Measurements from ENCODE around the gene KIAA1958. TPM values are rescaled to one million over a fixed set of nuclear protein-coding genes. Genes with fewer than 3 reads are reported as not detected.
A peak's percentile ranks its signal among the peaks of the same experiment; 100 is the strongest.

KIAA1958 gene
- polyA plus RNA-seq, 6 donors from 2014 or later: 2.0 to 5.3 (median 2.7) TPM; not detected in 1

- no peak for DNase-seq
- Mint-ChIP-seq H3K27me3 (no peaks in the 10 kb centered on the region), H3K27ac (peak overlapping the region in 1 of 6 donors; percentile 50), H3K4me1 (peaks cover 0 to 3% (median 0%) of the 10 kb centered on the region in 3 donors), H3K36me3 (no peaks in the 10 kb centered on the region), H3K9me3 (no peaks in the 10 kb centered on the region), H3K4me3 (peak overlapping the region in 1 of 8 donors; percentile 75)
- ATAC-seq (ENCODE audit: low read depth in 2 of 2): no peak
Observed at GRCh38 chr9:112555844-112556482, 69.3 kb downstream of the KIAA1958 start.

GRCh38 chr9:112556497-112557442 is 70.1 kb downstream of the KIAA1958 start:
- Mint-ChIP-seq H3K4me3 (peak overlapping the region in 1 of 8 donors; percentile 75), H3K9me3 (no peaks in the 10 kb centered on the region), H3K4me1 (peaks cover 0 to 3% (median 0%) of the 10 kb centered on the region in 3 donors), H3K36me3 (no peaks in the 10 kb centered on the region), H3K27me3 (no peaks in the 10 kb centered on the region), H3K27ac (no peak overlapping the region)
- DNase-seq (no peak), ATAC-seq (ENCODE audit: low read depth in 2 of 2) (no peak)

GRCh38 chr9:112558476-112558875 is 71.8 kb downstream of the KIAA1958 start:
- peaks cover 2 to 6% (median 3%) of the 10 kb centered on the region in 3 donors for H3K4me1 Mint-ChIP-seq
- no peak overlapping the region for H3K4me3 Mint-ChIP-seq
- H3K36me3 Mint-ChIP-seq: no peaks in the 10 kb centered on the region
- H3K27me3 Mint-ChIP-seq: no peaks in the 10 kb centered on the region
- DNase-seq: no peak
- no peak overlapping the region for H3K27ac Mint-ChIP-seq
- peaks cover 0 to 3% (median 0%) of the 10 kb centered on the region in 7 donors for H3K9me3 Mint-ChIP-seq
- no peak for ATAC-seq (ENCODE audit: low read depth in 2 of 2)

GRCh38 chr9:112558978-112559377 is 72.4 kb downstream of the KIAA1958 start:
- Mint-ChIP-seq H3K4me3 (no peak overlapping the region), H3K9me3 (peaks cover 0 to 8% (median 0%) of the 10 kb centered on the region in 7 donors), H3K27ac (peak overlapping the region in 1 of 6 donors; percentile 49), H3K36me3 (no peaks in the 10 kb centered on the region), H3K27me3 (no peaks in the 10 kb centered on the region), H3K4me1 (peaks cover 2 to 6% (median 3%) of the 10 kb centered on the region in 3 donors)
- DNase-seq: no peak
- ATAC-seq (ENCODE audit: low read depth in 2 of 2): no peak

- peaks cover 0 to 11% (median 2%) of the 10 kb centered on the region in 7 donors for H3K9me3 Mint-ChIP-seq
- H3K36me3 Mint-ChIP-seq: no peaks in the 10 kb centered on the region
- no peak overlapping the region for H3K4me3 Mint-ChIP-seq
- peaks cover 2 to 6% (median 3%) of the 10 kb centered on the region in 3 donors for H3K4me1 Mint-ChIP-seq
- no peak for DNase-seq
- no peak for ATAC-seq (ENCODE audit: low read depth in 2 of 2)
- H3K27ac Mint-ChIP-seq: peak overlapping the region in 1 of 6 donors; percentile 49
- no peaks in the 10 kb centered on the region for H3K27me3 Mint-ChIP-seq
Observed at GRCh38 chr9:112559629-112560413, 73.2 kb downstream of the KIAA1958 start.

GRCh38 chr9:112562235-112562958 is 75.8 kb downstream of the KIAA1958 start:
- ATAC-seq (ENCODE audit: low read depth in 2 of 2) (no peak), DNase-seq (no peak)
- Mint-ChIP-seq H3K36me3 (no peaks in the 10 kb centered on the region), H3K27me3 (no peaks in the 10 kb centered on the region), H3K9me3 (peaks cover 0 to 11% (median 2%) of the 10 kb centered on the region in 7 donors), H3K4me3 (no peak overlapping the region), H3K4me1 (peaks cover 0 to 6% (median 5%) of the 10 kb centered on the region in 3 donors), H3K27ac (peak overlapping the region in 1 of 6 donors; percentile 81)

- Mint-ChIP-seq H3K4me3 (no peak overlapping the region), H3K9me3 (peaks cover 0 to 2% (median under 1%) of the 10 kb centered on the region in 7 donors), H3K4me1 (peaks cover 10 to 18% (median 11%) of the 10 kb centered on the region in 3 donors), H3K36me3 (peaks cover 0 to 2% of the 10 kb centered on the region in 2 donors), H3K27ac (no peak overlapping the region), H3K27me3 (no peaks in the 10 kb centered on the region)
- no peak for ATAC-seq (ENCODE audit: low read depth in 2 of 2)
- no peak for DNase-seq
Observed at GRCh38 chr9:112569186-112569585, 82.6 kb downstream of the KIAA1958 start.

GRCh38 chr9:112570671-112571167 is 84.1 kb downstream of the KIAA1958 start:
- Mint-ChIP-seq H3K27ac (peak overlapping the region in 1 of 6 donors; percentile 5), H3K4me3 (no peak overlapping the region), H3K36me3 (peaks cover 0 to 14% of the 10 kb centered on the region in 2 donors), H3K27me3 (no peaks in the 10 kb centered on the region), H3K4me1 (peaks cover 8 to 18% (median 10%) of the 10 kb centered on the region in 3 donors), H3K9me3 (no peaks in the 10 kb centered on the region)
- DNase-seq (no peak), ATAC-seq (ENCODE audit: low read depth in 2 of 2) (no peak)

- no peaks in the 10 kb centered on the region for H3K27me3 Mint-ChIP-seq
- peak overlapping the region in 1 of 6 donors; percentile 32 for H3K27ac Mint-ChIP-seq
- H3K4me1 Mint-ChIP-seq: peaks cover 8 to 18% (median 10%) of the 10 kb centered on the region in 3 donors
- H3K4me3 Mint-ChIP-seq: no peak overlapping the region
- H3K9me3 Mint-ChIP-seq: no peaks in the 10 kb centered on the region
- DNase-seq: no peak
- ATAC-seq (ENCODE audit: low read depth in 2 of 2): no peak
- peaks cover 5 to 14% of the 10 kb centered on the region in 2 donors for H3K36me3 Mint-ChIP-seq
Observed at GRCh38 chr9:112571624-112572355, 85.2 kb downstream of the KIAA1958 start.

GRCh38 chr9:112572416-112572815 is 85.8 kb downstream of the KIAA1958 start:
- peaks cover 5 to 14% of the 10 kb centered on the region in 2 donors for H3K36me3 Mint-ChIP-seq
- ATAC-seq (ENCODE audit: low read depth in 2 of 2) (no peak), DNase-seq (no peak)
- no peaks in the 10 kb centered on the region for H3K9me3 Mint-ChIP-seq
- H3K4me3 Mint-ChIP-seq: no peak overlapping the region
- no peaks in the 10 kb centered on the region for H3K27me3 Mint-ChIP-seq
- H3K4me1 Mint-ChIP-seq: peaks cover 8 to 18% (median 10%) of the 10 kb centered on the region in 3 donors
- no peak overlapping the region for H3K27ac Mint-ChIP-seq

GRCh38 chr9:112574008-112574407 is 87.4 kb downstream of the KIAA1958 start:
- Mint-ChIP-seq H3K9me3 (no peaks in the 10 kb centered on the region), H3K4me1 (peaks cover 8 to 18% (median 10%) of the 10 kb centered on the region in 3 donors), H3K27ac (no peak overlapping the region), H3K4me3 (no peak overlapping the region), H3K27me3 (no peaks in the 10 kb centered on the region), H3K36me3 (peaks cover 5 to 14% of the 10 kb centered on the region in 2 donors)
- no peak for DNase-seq
- no peak for ATAC-seq (ENCODE audit: low read depth in 2 of 2)

- DNase-seq: no peak
- no peak overlapping the region for H3K4me3 Mint-ChIP-seq
- no peaks in the 10 kb centered on the region for H3K27me3 Mint-ChIP-seq
- no peak for ATAC-seq (ENCODE audit: low read depth in 2 of 2)
- peak overlapping the region in 1 of 6 donors; percentile 67 for H3K27ac Mint-ChIP-seq
- H3K9me3 Mint-ChIP-seq: no peaks in the 10 kb centered on the region
- peaks cover 8 to 18% (median 10%) of the 10 kb centered on the region in 3 donors for H3K4me1 Mint-ChIP-seq
- peaks cover 5 to 14% of the 10 kb centered on the region in 2 donors for H3K36me3 Mint-ChIP-seq
Observed at GRCh38 chr9:112575107-112575506, 88.5 kb downstream of the KIAA1958 start.
